Natural killer cell (primary cell): ENCODE data around the gene DYNC1H1. TPM values are rescaled to one million over a fixed set of nuclear protein-coding genes. Genes with fewer than 3 reads are reported as not detected.
"Not testable (repeated sequence)": the region's sequence is repeated elsewhere in the genome, so short reads cannot be mapped to it uniquely, and the experiment has no call there.

Source experiments
- ATAC-seq, 3 donors: fragments of 150-1000 bp in 2 of 3; fragments of 200-7000 bp in 1 of 3; cut with Tn5 transposase; 1 replicate in 1 of 3; 2 replicates in 2 of 3; pipeline ENCODE4 v1.10.0; 2021; ENCODE audit warnings: mild to moderate bottlenecking in 2 of 3, moderate library complexity in 2 of 3
- DNase-seq, 2 donors: peaks; one replicate each; pipeline versions ENCODE4 v3.0.0 to v3.0.0-alpha.2; 2013 to 2021; ENCODE audit warnings: mixed read lengths in 1 of 2
- H3K27ac ChIP-seq: one replicate; pipeline ENCODE4 v1.5.1; 2013; ENCODE audit warnings: mild to moderate bottlenecking, low read length
- H3K27me3 ChIP-seq: one replicate; pipeline ENCODE4 v1.6.1; 2013; ENCODE audit warnings: low read length; ENCODE audit not compliant: control insufficient read depth, insufficient read depth
- H3K36me3 ChIP-seq: one replicate; pipeline ENCODE4 v1.6.1; 2013; ENCODE audit warnings: low read length; ENCODE audit not compliant: control insufficient read depth, insufficient read depth
- H3K4me1 ChIP-seq: one replicate; pipeline ENCODE4 v1.6.1; 2013; ENCODE audit warnings: low read length; ENCODE audit not compliant: control insufficient read depth, insufficient read depth
- H3K4me3 ChIP-seq: one replicate; pipeline ENCODE4 v1.5.1; 2013; ENCODE audit warnings: low read length
- H3K9me3 ChIP-seq: one replicate; pipeline ENCODE4 v1.6.1; 2013; ENCODE audit warnings: low read length; ENCODE audit not compliant: control insufficient read depth, insufficient read depth
- H3K27ac Mint-ChIP-seq, 2 donors: one replicate each; pipeline ENCODE4 v1.8.0; 2022; ENCODE audit warnings: mild to moderate bottlenecking in 2 of 2, mixed read lengths in 2 of 2, moderate library complexity in 1 of 2
- H3K27me3 Mint-ChIP-seq, 2 donors: one replicate each; pipeline ENCODE4 v1.8.0; 2022; ENCODE audit warnings: low read depth in 2 of 2, mixed read lengths in 2 of 2
- H3K36me3 Mint-ChIP-seq: one replicate; pipeline ENCODE4 v1.8.0; 2022; ENCODE audit warnings: mixed read lengths
- H3K4me1 Mint-ChIP-seq, 2 donors: one replicate each; pipeline ENCODE4 v1.8.0; 2022; ENCODE audit warnings: mixed read lengths in 2 of 2
- H3K4me3 Mint-ChIP-seq: one replicate; pipeline ENCODE4 v1.8.0; 2022; ENCODE audit warnings: mild to moderate bottlenecking, moderate library complexity, mixed read lengths
- H3K9me3 Mint-ChIP-seq, 2 donors: one replicate each; pipeline ENCODE4 v1.8.0; 2022; ENCODE audit warnings: mixed read lengths in 2 of 2
- WGBS: methylation state at CpG from one replicate; pipeline ENCODE4 v1.1.7; 2013; ENCODE audit warnings: missing lambda C conversion rate; ENCODE audit not compliant: insufficient coverage; 5-methylcytosine and 5-hydroxymethylcytosine counted together
- intact Hi-C: fragments of 100-400 bp; cut with micrococcal nuclease; formaldehyde crosslinking; loops from one replicate; pipeline ENCODE4 v1.14.2; 2022
- total RNA-seq, 4 donors: library from RNA; stranded (reverse); fragments of 120-200 nt in 1 of 4; gene quantifications; one replicate each; pipeline versions ENCODE4 v1.2.3 to v1.2.4, GENCODE V29; 2013 to 2022
- TF ChIP-seq, protein P1 (sequence below): fragments of 200-600 bp; IDR thresholded peaks from one replicate; pipeline ENCODE4 v1.8.0; 2022; ENCODE audit warnings: antibody characterized with exemption

DYNC1H1 gene
- total RNA-seq, 3 donors from 2014 or later (not counting 1 experiment from before 2014, with no cell fraction given) = 313 to 381 (median 349) TPM

DNA sequence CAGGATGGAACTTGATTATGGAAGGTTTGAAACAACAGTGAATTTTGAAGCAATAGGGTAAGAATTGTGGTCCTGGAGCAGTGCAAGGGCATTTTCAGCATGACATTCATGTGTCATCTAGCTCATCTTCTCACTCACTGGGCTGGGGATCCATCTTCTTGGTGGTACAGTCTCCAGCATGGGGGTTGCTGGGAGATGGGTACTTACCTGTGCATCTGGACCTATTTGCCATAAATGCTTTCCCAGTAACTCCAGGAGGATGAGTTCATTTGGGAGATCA, 115.3 kb downstream of the DYNC1H1 start:
- TF ChIP-seq, protein P1, sequence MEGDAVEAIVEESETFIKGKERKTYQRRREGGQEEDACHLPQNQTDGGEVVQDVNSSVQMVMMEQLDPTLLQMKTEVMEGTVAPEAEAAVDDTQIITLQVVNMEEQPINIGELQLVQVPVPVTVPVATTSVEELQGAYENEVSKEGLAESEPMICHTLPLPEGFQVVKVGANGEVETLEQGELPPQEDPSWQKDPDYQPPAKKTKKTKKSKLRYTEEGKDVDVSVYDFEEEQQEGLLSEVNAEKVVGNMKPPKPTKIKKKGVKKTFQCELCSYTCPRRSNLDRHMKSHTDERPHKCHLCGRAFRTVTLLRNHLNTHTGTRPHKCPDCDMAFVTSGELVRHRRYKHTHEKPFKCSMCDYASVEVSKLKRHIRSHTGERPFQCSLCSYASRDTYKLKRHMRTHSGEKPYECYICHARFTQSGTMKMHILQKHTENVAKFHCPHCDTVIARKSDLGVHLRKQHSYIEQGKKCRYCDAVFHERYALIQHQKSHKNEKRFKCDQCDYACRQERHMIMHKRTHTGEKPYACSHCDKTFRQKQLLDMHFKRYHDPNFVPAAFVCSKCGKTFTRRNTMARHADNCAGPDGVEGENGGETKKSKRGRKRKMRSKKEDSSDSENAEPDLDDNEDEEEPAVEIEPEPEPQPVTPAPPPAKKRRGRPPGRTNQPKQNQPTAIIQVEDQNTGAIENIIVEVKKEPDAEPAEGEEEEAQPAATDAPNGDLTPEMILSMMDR = no peak
- Mint-ChIP-seq H3K27me3 (no peaks in the 10 kb centered on the region), H3K4me3 (no peak overlapping the region), H3K4me1 (peaks cover 23 to 34% of the 10 kb centered on the region in 2 donors), H3K36me3 (peaks cover 21% of the 10 kb centered on the region), H3K9me3 (no peaks in the 10 kb centered on the region), H3K27ac (peak overlapping the region in 1 of 2 donors; percentile 95)
- peaks cover 4% of the 10 kb centered on the region for H3K4me1 ChIP-seq
- no peak overlapping the region for H3K4me3 ChIP-seq
- H3K9me3 ChIP-seq = no peaks in the 10 kb centered on the region
- DNase-seq (no peak), ATAC-seq (peak in 1 of 3 donors; percentile 10)
- H3K27me3 ChIP-seq = no peaks in the 10 kb centered on the region
- intact Hi-C loops = no loop called here
- H3K36me3 ChIP-seq = peaks cover 63% of the 10 kb centered on the region
- no peak overlapping the region for H3K27ac ChIP-seq

- H3K4me3 Mint-ChIP-seq = no peak overlapping the region
- H3K4me3 ChIP-seq = no peak overlapping the region
- peaks cover 31 to 40% of the 10 kb centered on the region in 2 donors for H3K4me1 Mint-ChIP-seq
- H3K36me3 Mint-ChIP-seq = peaks cover 27% of the 10 kb centered on the region
- H3K9me3 ChIP-seq = no peaks in the 10 kb centered on the region
- no peaks in the 10 kb centered on the region for H3K27me3 ChIP-seq
- H3K27ac Mint-ChIP-seq = peak overlapping the region; percentile 45 to 95
- peaks cover 71% of the 10 kb centered on the region for H3K36me3 ChIP-seq
- H3K4me1 ChIP-seq = peaks cover 6% of the 10 kb centered on the region
- ATAC-seq (peak in 1 of 3 donors; percentile 11), DNase-seq (no peak)
- TF ChIP-seq, protein P1 = no peak
- WGBS = 79% methylated on average over 14 of the region's 14 CpGs
- no peaks in the 10 kb centered on the region for H3K9me3 Mint-ChIP-seq
- H3K27me3 Mint-ChIP-seq = no peaks in the 10 kb centered on the region
- intact Hi-C loops = loop anchor here (10.0 kb wide), 1 partner anchor 256 kb away; no protein-coding TSS in a partner anchor
- H3K27ac ChIP-seq = no peak overlapping the region
Measured at GRCh38 chr14:102080183-102081080, 116.1 kb downstream of the DYNC1H1 start.

- ATAC-seq (no peak), DNase-seq (no peak)
- H3K27me3 ChIP-seq = no peaks in the 10 kb centered on the region
- no peaks in the 10 kb centered on the region for H3K27me3 Mint-ChIP-seq
- H3K4me1 ChIP-seq = peaks cover 11% of the 10 kb centered on the region
- H3K9me3 Mint-ChIP-seq = no peaks in the 10 kb centered on the region
- WGBS = 79% methylated on average over 7 of the region's 7 CpGs
- H3K36me3 ChIP-seq = peaks cover 74% of the 10 kb centered on the region
- H3K27ac ChIP-seq = no peak overlapping the region
- H3K4me1 Mint-ChIP-seq = peaks cover 40 to 49% of the 10 kb centered on the region in 2 donors
- H3K4me3 Mint-ChIP-seq = peak overlapping the region; percentile 35
- H3K9me3 ChIP-seq = no peaks in the 10 kb centered on the region
- TF ChIP-seq, protein P1 = no peak
- peaks cover 27% of the 10 kb centered on the region for H3K36me3 Mint-ChIP-seq
- no peak overlapping the region for H3K4me3 ChIP-seq
- peak overlapping the region; percentile 71 to 95 for H3K27ac Mint-ChIP-seq
- intact Hi-C loops = loop anchor here (10.0 kb wide), 1 partner anchor 257 kb away; no protein-coding TSS in a partner anchor
Measured at GRCh38 chr14:102081231-102082080, 117.1 kb downstream of the DYNC1H1 start.

GRCh38 chr14:102084522-102084921, 120.1 kb downstream of the DYNC1H1 start:
- H3K27me3 Mint-ChIP-seq, H3K9me3 Mint-ChIP-seq, H3K27me3 ChIP-seq, H3K4me3 ChIP-seq, H3K9me3 ChIP-seq, ATAC-seq, DNase-seq: not testable (repeated sequence)
- intact Hi-C loops = loop anchor here (10.0 kb wide), 1 partner anchor 260 kb away; no protein-coding TSS in a partner anchor
- Mint-ChIP-seq H3K36me3 (peaks cover 27% of the 10 kb centered on the region), H3K4me3 (peak overlapping the region; percentile 95), H3K27ac (peak overlapping the region; percentile 37 to 95), H3K4me1 (peaks cover 57 to 64% of the 10 kb centered on the region in 2 donors)
- Histone ChIP-seq H3K36me3 (peaks cover 62% of the 10 kb centered on the region), H3K4me1 (peaks cover 30% of the 10 kb centered on the region), H3K27ac (peak overlapping the region; percentile 23)
- WGBS = 81% methylated on average over 5 of the region's 5 CpGs
